GM19193 (cell line): ENCODE results near the gene CARMIL1.

Experiments used
- POLR2A ChIP-seq: IDR thresholded peaks from 4 replicates; pipeline ENCODE4 v1.6.1; 2011; ENCODE audit not compliant: insufficient read depth, insufficient read length; ENCODE audit errors: extremely low read depth

Gene CARMIL1

DNA sequence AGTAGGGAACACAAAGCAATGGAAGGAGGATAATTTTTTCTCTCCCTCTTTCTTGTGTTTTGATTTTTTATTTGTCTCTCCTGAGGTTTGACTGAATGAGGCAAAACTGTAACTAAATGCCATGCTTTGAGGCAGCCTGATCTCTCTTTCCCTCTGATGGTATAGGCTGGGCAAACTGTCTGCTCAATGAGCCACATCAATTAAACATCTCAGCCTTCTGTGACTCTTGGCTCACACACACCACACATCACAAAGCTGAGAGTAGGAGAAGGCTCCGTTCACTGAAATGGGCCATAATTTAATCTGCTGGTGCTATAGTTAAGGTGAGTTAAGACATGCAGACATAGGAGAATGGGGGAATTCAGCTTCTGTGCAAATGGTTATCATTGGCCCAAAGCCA is 344.7 kb downstream of the CARMIL1 start:
- no peak for TF ChIP-seq POLR2A

DNA sequence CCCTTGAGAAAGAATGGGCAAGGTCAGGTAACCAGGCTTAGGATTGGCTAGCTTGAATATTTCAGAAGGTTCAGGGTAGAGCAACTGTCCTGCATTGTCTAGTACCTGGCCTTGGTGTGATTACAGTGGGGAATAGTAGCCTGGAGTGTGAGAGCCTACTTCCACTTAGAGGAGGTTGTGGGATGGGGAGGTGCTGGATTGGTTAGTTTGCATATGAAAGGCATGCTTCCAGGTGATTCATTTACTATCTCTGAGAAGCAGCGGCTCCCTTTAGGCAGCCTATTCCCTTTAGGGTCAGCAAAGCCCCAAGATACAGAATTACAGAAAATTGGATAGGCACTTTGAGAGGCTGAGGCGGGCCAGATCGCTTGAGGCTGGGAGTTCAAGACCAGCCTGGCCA is 347.8 kb downstream of the CARMIL1 start:
- no peak for TF ChIP-seq POLR2A

DNA sequence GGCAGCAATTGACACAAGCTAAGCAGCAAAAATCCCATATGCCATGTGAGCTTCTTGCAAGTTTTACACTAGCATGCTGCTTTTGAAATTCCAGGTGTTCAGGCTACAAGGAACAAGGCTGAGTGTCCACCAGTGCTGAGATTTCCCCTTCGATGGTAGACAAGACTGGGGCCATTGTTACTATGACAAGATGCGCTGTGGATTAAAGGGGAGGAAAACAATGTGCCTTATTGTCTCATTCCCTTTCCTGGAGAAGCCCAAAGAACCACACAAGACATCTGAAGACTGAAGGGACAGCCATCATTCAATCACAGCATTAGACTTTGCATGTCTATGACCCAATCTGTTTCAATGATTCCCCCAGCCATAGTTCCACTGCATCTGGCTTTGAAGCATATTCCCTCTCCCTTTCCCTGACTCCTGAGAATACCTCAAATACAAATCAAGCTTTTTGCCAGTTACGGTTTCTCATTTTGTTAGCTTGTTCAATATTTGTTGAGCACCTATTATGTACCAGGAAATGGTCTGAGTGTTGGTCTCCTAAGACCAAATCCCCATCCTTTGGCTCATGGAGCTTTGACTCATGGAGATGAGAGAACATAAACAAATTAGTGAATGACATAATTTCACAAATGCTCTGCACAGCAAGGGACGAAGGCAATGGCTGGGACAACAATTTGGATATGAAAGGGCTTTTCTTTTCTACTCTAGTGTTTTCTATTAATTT is 349.5 kb downstream of the CARMIL1 start:
- no peak for TF ChIP-seq POLR2A

DNA sequence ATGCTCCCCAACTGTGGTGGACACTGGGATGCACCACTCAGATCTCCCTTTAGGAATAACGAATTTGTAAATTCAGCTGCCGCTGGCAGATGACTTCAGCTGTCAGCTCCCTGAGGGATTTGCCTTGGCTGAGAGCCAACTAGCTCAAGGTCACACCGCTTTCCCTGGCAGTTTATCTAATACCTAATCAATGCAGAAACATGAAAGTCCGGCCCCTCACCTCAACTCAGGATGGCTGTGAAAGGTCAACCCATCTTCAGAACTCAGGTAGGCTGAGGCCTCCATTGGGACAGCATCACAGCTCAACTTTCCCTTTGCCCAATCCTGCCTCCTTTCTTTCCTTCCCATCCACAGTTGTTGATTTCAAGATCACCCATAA is 350.0 kb downstream of the CARMIL1 start:
- TF ChIP-seq POLR2A: no peak

DNA sequence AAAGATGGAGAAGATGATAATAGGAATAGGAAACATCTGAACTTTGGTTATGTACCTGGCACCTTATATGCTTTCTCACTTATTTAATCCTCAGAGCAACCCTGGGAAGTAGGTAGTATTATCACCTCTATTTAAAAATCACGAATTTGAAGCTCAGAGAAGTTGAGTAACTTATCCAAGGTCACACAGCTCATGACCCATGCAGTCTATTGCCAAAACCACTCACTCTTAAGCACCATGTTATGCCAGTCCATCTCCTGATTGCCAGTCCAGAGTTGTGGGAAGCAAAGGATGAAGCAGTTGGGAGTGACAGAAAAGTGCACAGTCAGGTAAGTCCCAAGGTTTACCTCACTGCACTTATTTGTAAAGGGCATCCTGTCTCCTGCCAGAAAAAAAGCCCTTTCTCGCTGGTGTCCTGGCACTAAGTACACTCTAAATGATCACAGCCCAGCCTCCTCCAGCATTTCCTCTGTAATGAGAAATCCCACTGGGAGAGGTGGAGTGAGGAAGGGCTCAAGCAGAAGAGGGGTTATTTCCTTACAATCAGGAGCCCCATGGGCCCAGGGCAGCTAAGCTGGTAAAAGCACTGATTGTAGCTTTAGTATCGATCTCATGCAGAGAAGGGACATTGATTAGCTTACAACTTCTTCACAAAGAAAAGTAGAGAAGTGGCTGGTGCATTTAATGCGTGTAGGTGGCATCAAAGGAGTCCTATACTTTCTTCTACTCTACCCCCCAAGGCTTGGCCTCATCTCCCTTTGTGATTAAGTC is 351.5 kb downstream of the CARMIL1 start:
- TF ChIP-seq POLR2A: no peak

DNA sequence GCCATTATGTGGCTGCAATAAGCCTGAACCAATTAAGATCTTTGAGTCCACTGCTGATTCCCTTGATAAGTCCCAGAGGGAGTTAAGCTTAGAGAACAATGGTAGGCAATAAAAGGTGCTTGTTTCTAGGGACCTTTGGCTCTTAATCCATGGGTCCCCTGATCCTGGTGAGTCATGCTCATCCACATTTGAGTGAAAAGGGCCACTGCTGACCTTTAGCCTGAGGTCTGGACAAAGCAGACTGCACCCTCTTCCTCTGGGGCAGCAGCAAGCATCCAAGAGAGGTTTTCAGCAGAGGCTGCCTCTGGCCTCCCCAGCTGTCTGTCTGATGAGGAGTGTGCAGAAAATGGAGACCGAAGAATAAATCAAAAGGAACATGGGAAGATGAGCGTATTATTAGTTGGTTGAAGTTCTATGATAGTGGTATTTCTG is 356.7 kb downstream of the CARMIL1 start:
- TF ChIP-seq POLR2A: no peak

DNA sequence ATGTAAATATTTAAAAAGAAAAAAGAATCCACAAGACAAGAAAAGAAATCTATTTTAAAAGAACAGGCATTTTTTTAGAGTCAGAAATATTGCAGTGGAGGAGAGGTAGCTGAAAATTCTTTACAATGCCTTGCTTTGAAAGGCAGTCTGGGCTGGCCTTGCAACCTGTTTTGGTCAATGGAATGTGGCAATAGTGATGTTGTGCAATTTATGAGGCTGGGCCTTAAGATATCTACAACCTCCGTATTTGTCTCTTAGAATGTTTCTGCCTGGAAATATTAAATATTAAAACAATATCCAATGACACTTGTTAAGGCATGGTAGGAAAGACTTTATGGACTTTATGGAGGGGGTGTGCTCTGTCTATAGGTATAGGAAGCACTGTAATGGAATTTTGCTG is 358.0 kb downstream of the CARMIL1 start:
- TF ChIP-seq POLR2A: no peak

DNA sequence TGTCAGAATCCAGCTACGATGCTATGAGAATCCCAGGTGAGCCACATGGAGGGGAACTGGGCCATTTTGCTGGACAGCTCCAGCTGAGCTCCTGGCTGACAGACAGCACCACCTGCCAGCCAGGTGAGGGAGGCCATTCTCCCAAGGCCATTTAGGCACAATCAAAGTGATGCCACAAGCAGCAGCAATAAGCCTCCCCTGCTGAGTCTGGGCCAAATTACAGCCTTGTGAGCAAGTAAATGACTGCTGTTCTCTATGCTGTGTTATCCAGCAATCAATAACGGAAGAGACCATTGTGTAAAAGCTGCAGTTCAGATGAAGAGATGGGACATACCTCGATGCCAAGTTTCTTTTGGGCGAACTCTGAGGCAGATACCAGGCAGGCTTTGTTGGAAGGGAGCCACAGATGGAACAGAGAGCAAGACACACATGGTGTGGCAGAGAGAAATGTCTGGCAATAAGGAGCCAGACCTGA is 358.8 kb downstream of the CARMIL1 start:
- no peak for TF ChIP-seq POLR2A

DNA sequence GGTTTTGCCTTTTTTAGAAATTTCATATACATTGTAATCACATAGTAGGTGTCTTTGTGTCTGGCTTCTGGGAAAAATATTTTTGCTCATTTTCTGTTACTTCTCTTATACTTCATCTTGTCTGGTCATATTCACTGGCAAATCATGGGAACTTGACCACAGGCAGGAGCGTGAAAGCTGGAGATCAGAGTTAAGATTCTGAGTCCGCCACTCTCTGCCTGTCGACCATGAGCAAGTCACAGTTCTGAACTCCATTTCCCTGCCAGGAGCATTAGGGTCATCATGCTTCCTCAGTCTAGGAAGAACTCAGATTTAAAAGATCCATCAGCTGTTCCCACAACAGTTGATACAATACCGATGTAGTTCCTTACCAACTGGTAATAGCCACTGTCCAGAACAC is 360.5 kb downstream of the CARMIL1 start:
- TF ChIP-seq POLR2A: no peak

DNA sequence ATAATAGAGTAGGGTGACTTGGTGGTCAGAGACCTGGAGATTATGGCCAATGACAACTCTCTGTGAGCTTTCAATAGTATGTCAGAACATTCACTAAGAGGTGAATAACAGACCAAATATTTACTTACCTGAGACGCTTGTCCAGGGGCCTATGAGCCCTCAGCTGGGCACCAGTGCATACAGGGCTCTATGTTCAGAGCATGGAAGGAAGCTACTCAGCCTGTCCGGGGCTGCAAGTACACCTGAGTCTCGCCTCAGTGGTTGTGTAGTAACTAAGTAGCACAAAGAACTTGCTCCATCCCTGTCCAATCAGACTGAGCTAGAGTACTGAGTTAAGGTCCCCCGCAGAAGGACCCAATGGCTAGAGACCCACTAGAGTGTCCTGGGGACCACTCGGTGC is 361.3 kb downstream of the CARMIL1 start:
- TF ChIP-seq POLR2A: no peak

DNA sequence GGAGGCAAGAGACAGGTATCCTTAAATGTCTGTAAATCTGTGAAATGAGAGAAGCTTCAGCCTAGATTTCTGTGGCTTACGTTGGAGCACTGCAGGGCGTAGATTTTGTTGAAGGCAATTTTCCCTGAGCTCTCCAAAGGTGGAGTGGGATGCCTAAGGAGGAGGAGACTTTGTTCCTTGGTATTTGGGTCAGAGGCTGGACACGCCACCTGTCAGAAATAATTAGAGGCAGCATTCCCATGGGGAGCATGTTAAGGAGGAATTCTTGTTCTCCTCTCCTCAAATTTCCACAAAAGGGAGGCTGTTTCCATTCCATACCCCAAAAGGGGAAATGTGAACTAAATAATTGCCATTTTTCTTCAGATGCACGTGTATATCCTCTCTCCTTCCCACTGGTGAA is 361.7 kb downstream of the CARMIL1 start:
- no peak for TF ChIP-seq POLR2A

DNA sequence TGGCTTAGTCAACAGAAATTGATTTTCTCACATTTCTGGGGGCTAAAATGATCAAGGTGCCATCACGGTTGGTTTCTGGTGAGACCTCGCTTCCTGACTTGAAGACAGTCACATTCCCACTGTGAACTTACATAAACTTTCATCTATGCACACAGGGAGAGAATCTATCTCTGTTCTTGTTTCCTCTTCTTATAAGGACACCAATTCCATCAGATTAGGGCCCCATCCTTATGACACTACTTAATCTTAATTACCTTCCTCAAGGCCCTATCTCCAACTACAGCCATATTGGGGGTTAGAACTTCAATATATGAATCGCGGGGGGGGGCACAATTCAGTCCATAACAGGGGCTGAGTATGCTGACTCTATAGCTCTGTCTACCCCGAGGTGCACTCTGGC is 362.2 kb downstream of the CARMIL1 start:
- no peak for TF ChIP-seq POLR2A

DNA sequence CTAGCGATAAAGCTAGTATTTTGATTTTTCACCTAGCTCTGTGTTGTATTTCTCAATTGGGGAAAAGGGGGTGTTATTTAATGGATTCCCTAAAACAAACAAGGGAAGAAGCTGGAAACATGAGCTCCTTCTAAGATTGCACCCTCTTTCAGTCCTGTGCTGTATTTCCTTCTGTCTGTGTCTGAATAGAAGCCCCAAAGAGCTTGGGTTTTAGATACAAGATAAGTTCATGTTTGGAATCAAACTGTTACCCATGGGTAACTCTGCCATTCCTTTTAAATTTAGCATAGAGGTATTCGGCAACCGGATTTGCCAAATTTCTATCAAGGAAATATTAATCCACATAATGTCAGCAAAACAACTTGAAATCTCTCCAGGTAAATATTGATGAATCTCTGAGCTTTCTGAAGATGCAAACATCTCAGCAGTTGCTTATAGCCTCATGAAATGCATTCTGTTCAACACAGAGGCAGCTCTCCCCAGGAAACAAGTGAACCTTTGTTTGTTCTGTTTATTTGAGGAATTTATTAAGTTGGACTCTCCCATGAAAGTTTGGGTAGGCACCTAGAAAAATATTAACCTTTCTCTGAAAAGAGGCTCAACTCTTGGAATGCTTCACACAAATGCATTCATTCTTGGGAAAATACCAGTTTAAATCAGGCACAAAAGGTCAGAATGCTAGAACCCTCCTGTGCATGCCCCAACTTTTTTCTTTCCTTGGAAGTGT is 362.9 kb downstream of the CARMIL1 start:
- TF ChIP-seq POLR2A: no peak

DNA sequence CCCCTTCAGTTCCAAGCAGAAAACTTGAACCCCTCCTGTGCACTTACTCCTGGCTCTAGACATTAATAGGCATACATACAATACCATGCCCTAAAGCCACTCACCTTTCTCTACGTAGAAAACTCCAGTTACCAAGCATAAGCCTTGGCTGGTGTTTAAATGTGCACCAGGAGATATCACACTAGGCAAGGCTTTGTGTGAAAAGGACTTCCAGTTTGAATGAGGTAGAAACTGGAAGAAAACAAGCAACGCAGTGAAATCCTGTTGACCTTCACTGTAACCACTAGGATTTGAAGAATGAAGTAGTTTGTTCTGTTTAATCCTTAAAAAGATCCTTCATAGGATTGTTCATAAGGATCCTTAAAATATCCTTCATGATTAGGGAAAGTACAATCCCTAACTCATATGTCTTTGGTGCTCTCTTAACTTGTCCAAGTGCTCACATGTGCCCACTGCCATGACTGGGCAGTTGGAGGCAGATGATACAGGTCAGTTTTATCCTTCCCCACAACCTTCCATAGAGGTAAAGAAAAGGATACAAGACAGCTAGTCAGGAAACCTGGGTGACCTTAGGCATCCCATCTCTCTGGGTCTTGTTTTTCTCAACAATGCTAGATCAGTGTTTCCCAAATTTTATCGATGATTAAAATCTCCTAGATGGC is 363.6 kb downstream of the CARMIL1 start:
- TF ChIP-seq POLR2A: no peak

DNA sequence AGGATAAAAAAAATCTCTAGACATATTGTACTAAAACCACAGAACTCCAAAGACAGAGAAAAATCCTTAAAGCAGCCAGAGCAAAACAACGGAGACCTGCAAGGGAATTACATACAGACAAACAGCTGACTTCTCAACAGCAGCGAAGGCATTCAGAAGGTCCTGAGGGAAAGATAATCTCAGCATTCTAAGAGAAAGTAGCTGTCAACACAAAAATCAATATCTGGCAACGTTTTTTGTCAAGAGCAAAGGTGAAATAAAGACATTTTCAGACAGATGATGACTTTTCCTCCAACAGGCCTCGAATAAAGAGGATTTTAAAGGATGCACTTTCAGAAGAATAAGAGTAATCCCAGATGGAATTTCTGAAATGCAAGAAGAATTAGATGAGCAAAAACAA is 366.7 kb downstream of the CARMIL1 start:
- TF ChIP-seq POLR2A: no peak
